RWPE2 (cell line): ENCODE data around the gene KRT33A.

ENCODE experiments used
- ATAC-seq: fragments of 200-7000 bp; cut with Tn5 transposase; 3 replicates; pipeline ENCODE4 v1.9.1; 2021; ENCODE audit warnings: low read depth
- DNase-seq: peaks from one replicate; pipeline ENCODE4 v3.0.0-alpha.2; 2020; ENCODE audit warnings: low spot score
- H3K27ac ChIP-seq: fragments of 450-650 bp; 2 replicates; pipeline ENCODE4 v1.5.1; 2017; ENCODE audit warnings: mild to moderate bottlenecking; ENCODE audit not compliant: poor library complexity, severe bottlenecking
- H3K27me3 ChIP-seq: fragments of 250-450 bp; sonication (Bioruptor Pico); 2 replicates; pipeline ENCODE4 v1.5.1; 2021; ENCODE audit warnings: mild to moderate bottlenecking, moderate library complexity; ENCODE audit not compliant: insufficient read depth, poor library complexity, severe bottlenecking
- H3K36me3 ChIP-seq: fragments of 250-450 bp; sonication (Bioruptor Pico); 2 replicates; pipeline ENCODE4 v1.5.1; 2020; ENCODE audit warnings: low read depth, mild to moderate bottlenecking, moderate library complexity
- H3K4me1 ChIP-seq: fragments of 250-450 bp; sonication (Bioruptor Pico); 2 replicates; pipeline ENCODE4 v1.5.1; 2021; ENCODE audit warnings: mild to moderate bottlenecking, moderate library complexity; ENCODE audit not compliant: insufficient read depth, poor library complexity, severe bottlenecking
- H3K4me3 ChIP-seq: fragments of 250-450 bp; sonication (Bioruptor Pico); 2 replicates; pipeline ENCODE4 v1.5.1; 2021; ENCODE audit warnings: mild to moderate bottlenecking, moderate library complexity; ENCODE audit not compliant: severe bottlenecking
- H3K9me3 ChIP-seq: fragments of 250-450 bp; sonication (Bioruptor Pico); 2 replicates; pipeline ENCODE4 v1.5.1; 2021; ENCODE audit warnings: mild to moderate bottlenecking, moderate library complexity; ENCODE audit not compliant: severe bottlenecking
- TF ChIP-seq, protein P1 (sequence below): fragments of 450-650 bp; IDR thresholded peaks from one replicate; pipeline ENCODE4 v1.5.1; 2017; ENCODE audit warnings: mild to moderate bottlenecking, moderate library complexity; ENCODE audit not compliant: poor library complexity, severe bottlenecking

Gene KRT33A

DNA sequence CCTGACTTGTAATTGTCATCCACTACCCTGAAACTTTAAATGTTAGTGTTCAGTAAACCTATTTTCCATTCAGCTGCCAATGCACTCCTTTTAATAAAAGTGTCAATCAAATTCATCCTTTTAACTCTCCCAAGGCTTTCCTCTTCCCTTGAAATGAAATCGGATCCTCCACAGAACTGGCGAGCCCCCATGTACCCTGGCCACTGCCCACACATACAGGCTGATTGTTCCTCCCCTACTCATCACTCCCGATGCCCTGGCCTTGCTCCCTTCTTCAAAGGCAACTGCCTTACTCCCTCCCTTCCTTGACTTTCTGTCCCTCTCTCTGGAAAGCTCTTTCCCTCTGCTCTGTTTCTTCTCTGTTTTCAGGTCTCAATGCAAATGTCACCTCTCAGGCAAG lies 7.6 kb downstream of the KRT33A start:
- Histone ChIP-seq H3K27ac (no peak overlapping the region), H3K27me3 (no peaks in the 10 kb centered on the region), H3K9me3 (no peaks in the 10 kb centered on the region), H3K4me3 (no peak overlapping the region), H3K36me3 (no peaks in the 10 kb centered on the region), H3K4me1 (peaks cover 14% of the 10 kb centered on the region)
- TF ChIP-seq, protein P1, sequence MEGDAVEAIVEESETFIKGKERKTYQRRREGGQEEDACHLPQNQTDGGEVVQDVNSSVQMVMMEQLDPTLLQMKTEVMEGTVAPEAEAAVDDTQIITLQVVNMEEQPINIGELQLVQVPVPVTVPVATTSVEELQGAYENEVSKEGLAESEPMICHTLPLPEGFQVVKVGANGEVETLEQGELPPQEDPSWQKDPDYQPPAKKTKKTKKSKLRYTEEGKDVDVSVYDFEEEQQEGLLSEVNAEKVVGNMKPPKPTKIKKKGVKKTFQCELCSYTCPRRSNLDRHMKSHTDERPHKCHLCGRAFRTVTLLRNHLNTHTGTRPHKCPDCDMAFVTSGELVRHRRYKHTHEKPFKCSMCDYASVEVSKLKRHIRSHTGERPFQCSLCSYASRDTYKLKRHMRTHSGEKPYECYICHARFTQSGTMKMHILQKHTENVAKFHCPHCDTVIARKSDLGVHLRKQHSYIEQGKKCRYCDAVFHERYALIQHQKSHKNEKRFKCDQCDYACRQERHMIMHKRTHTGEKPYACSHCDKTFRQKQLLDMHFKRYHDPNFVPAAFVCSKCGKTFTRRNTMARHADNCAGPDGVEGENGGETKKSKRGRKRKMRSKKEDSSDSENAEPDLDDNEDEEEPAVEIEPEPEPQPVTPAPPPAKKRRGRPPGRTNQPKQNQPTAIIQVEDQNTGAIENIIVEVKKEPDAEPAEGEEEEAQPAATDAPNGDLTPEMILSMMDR, result no peak
- DNase-seq (no peak), ATAC-seq (no peak)

DNA sequence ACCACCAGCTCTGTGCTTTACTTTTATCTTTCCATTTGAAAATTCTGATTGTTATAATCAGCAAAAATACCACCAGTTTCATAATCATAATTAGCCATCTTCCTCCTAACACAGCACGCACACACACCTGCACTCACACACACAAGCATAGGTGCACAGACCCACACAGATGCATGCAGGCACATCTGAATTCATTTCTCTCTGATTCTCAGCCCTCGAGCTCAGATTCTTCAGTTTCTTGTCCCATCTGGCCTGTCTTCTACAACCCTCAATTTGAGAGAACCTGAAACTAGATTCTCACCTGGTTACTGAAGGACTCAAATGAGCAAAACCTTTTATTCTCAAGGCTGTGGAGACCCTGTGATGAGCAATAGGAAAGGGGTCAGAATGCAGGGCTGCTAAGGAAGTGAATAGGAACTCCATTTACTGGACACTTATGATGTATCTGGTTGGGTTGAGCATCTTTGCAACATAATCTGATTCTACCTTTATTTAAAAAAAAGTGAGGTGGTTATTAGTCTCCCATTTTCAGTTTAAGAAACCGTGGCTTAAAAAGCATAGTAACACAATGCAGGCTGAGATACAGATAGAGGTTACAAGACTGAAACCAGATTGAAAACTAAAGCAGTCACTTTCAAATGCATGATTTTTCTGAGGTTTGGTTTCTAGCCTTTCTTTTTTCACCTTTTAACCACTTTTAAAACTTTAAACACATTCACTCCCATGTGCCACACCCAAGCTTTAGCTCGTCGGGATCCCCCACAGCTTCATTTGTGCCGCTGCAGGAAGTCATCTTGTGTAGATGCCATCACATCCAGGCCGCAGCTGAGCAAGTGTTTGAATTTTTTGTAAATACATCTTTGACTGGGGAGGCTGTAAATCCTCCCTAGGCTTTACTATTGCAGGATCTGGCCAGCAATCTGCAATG lies 9.4 kb downstream of the KRT33A start:
- ATAC-seq (no peak), DNase-seq (no peak)

DNA sequence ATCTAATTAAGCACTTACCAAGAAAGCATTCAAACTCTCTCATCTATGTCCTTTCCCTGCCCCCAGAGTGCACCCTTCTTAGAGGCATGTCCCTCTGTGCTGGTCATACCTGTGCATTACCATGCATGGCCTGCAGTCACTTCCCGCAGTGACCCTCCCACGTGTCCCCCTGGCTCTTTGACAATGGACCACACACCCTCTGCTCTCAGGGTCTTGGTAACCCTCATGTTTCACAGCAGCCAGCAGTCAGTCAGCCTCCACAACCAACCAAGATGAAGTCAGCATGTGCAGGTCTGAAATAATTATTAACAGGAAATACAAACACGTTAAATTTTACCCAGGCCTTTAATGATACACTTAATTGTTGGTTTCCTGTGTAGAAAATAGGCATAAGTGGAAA lies 10.1 kb downstream of the KRT33A start:
- Histone ChIP-seq H3K36me3 (no peaks in the 10 kb centered on the region), H3K27ac (no peak overlapping the region), H3K9me3 (no peaks in the 10 kb centered on the region), H3K4me3 (no peak overlapping the region), H3K27me3 (no peaks in the 10 kb centered on the region), H3K4me1 (peaks cover 14% of the 10 kb centered on the region)
- TF ChIP-seq, protein P1, result no peak
- ATAC-seq (no peak), DNase-seq (no peak)

More for the DNA sequence above, 9.4 kb downstream of the KRT33A start:
- Histone ChIP-seq H3K36me3 (no peaks in the 10 kb centered on the region), H3K4me1 (peaks cover 14% of the 10 kb centered on the region), H3K27me3 (no peaks in the 10 kb centered on the region), H3K9me3 (no peaks in the 10 kb centered on the region), H3K27ac (no peak overlapping the region), H3K4me3 (no peak overlapping the region)
- TF ChIP-seq, protein P1, result no peak

DNA sequence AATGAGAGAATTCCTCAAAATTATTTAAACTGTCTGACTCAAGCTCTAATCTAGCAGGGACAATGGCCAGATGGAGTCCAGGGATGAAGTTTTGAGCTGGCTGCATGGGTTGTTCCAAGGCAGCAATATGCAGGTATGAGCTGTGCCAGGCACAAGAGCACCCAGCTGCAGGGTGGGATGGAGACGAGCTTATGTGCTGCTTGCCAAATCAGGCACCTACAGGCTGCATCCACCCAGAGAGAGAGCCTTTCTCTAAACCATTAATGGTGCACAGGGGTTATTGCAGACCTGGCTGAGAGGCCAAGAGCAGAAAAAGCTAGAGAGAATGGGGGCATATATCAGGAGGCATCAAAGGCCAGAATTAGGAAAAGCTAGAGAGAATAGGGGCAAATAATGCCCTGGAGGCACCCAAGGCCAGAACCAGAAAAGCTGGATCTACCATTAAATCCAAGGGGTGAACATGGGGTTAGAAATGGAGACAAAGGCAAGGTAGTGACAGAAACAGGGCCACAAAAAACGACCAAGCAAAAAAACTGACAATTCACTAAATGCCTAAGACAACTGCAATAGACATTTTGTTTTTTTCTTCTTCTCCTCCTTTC lies 11.0 kb downstream of the KRT33A start:
- Histone ChIP-seq H3K4me3 (no peak overlapping the region), H3K27ac (no peak overlapping the region), H3K4me1 (peaks cover 14% of the 10 kb centered on the region), H3K27me3 (no peaks in the 10 kb centered on the region), H3K9me3 (no peaks in the 10 kb centered on the region), H3K36me3 (no peaks in the 10 kb centered on the region)
- no peak for DNase-seq
- TF ChIP-seq, protein P1, result no peak
- ATAC-seq, result no peak
